ENCODE results near the gene GRN.
"Not testable (repeated sequence)": the region's sequence is repeated elsewhere in the genome, so short reads cannot be mapped to it uniquely, and the experiment has no call there.

The GRN gene

GRCh38 chr17:44322236-44322895 is 22.7 kb upstream of the GRN start:
- Histone ChIP-seq H3K4me1 (ENCODE audit: insufficient read depth, insufficient read length) (peaks cover 23% of the 10 kb centered on the region), H3K4me3 (ENCODE audit: insufficient read length, low read depth) (no peak overlapping the region), H3K9ac (ENCODE audit: insufficient read length, low read depth) (peak overlapping the region; percentile 53), H3K36me3 (ENCODE audit: insufficient read depth, insufficient read length, low read length) (peaks cover 50% of the 10 kb centered on the region), H3K9me3 (ENCODE audit: insufficient read depth, low read length) (no peaks in the 10 kb centered on the region), H3K27me3 (ENCODE audit: insufficient read depth, insufficient read length) (no peaks in the 10 kb centered on the region)
- DNase-seq (ENCODE audit: low read depth, low spot score) = no peak
- TF ChIP-seq SUZ12 (IDR thresholded peaks at IDR 0.05; ENCODE audit: extremely low read depth, insufficient read depth, insufficient read length) = no peak
- TF ChIP-seq ZNF274 (IDR thresholded peaks at IDR 0.05; ENCODE audit: low read depth, low read length) = no peak
- TF ChIP-seq YY1 (IDR thresholded peaks at IDR 0.05; ENCODE audit: insufficient read depth, insufficient read length) = no peak

GRCh38 chr17:44323359-44324091 is 21.6 kb upstream of the GRN start:
- Histone ChIP-seq H3K9me3 (ENCODE audit: insufficient read depth, low read length) (no peaks in the 10 kb centered on the region), H3K36me3 (ENCODE audit: insufficient read depth, insufficient read length, low read length) (peaks cover 45% of the 10 kb centered on the region), H3K4me3 (ENCODE audit: insufficient read length, low read depth) (peak overlapping the region; percentile 93), H3K27me3 (ENCODE audit: insufficient read depth, insufficient read length) (no peaks in the 10 kb centered on the region), H3K4me1 (ENCODE audit: insufficient read depth, insufficient read length) (peaks cover 20% of the 10 kb centered on the region), H3K9ac (ENCODE audit: insufficient read length, low read depth) (peak overlapping the region; percentile 94)
- no peak for DNase-seq (ENCODE audit: low read depth, low spot score)
- TF ChIP-seq SUZ12 (IDR thresholded peaks at IDR 0.05; ENCODE audit: extremely low read depth, insufficient read depth, insufficient read length) (no peak), YY1 (IDR thresholded peaks at IDR 0.05; ENCODE audit: insufficient read depth, insufficient read length) (no peak)

- H3K4me3 ChIP-seq (ENCODE audit: insufficient read length, low read depth) = peak overlapping the region; percentile 93
- peak overlapping the region; percentile 94 for H3K9ac ChIP-seq (ENCODE audit: insufficient read length, low read depth)
- no peak for TF ChIP-seq SUZ12 (IDR thresholded peaks at IDR 0.05; ENCODE audit: extremely low read depth, insufficient read depth, insufficient read length)
- TF ChIP-seq ZNF274 (IDR thresholded peaks at IDR 0.05; ENCODE audit: low read depth, low read length) = no peak
- TF ChIP-seq YY1 (IDR thresholded peaks at IDR 0.05; ENCODE audit: insufficient read depth, insufficient read length) = no peak
- DNase-seq (ENCODE audit: low read depth, low spot score) = no peak
- no peaks in the 10 kb centered on the region for H3K9me3 ChIP-seq (ENCODE audit: insufficient read depth, low read length)
- H3K27me3 ChIP-seq (ENCODE audit: insufficient read depth, insufficient read length) = no peaks in the 10 kb centered on the region
- H3K36me3 ChIP-seq (ENCODE audit: insufficient read depth, insufficient read length, low read length) = peaks cover 41% of the 10 kb centered on the region
- H3K4me1 ChIP-seq (ENCODE audit: insufficient read depth, insufficient read length) = peaks cover 20% of the 10 kb centered on the region
These were observed 21.0 kb upstream of the GRN start for GRCh38 chr17:44324092-44324570.

- TF ChIP-seq ZNF274 (IDR thresholded peaks at IDR 0.05; ENCODE audit: low read depth, low read length) (no peak), SUZ12 (IDR thresholded peaks at IDR 0.05; ENCODE audit: extremely low read depth, insufficient read depth, insufficient read length) (no peak), YY1 (IDR thresholded peaks at IDR 0.05; ENCODE audit: insufficient read depth, insufficient read length) (no peak)
- Histone ChIP-seq H3K36me3 (ENCODE audit: insufficient read depth, insufficient read length, low read length) (peaks cover 35% of the 10 kb centered on the region), H3K4me3 (ENCODE audit: insufficient read length, low read depth) (peak within 1 kb of the TSS; percentile 93), H3K9ac (ENCODE audit: insufficient read length, low read depth) (peak within 1 kb of the TSS; percentile 94), H3K9me3 (ENCODE audit: insufficient read depth, low read length) (no peaks in the 10 kb centered on the region), H3K27me3 (ENCODE audit: insufficient read depth, insufficient read length) (no peaks in the 10 kb centered on the region), H3K4me1 (ENCODE audit: insufficient read depth, insufficient read length) (peaks cover 19% of the 10 kb centered on the region)
- peak; percentile 77 for DNase-seq (ENCODE audit: low read depth, low spot score)
These were observed 20.4 kb upstream of the GRN start, which contains the start of gene SLC25A39 for GRCh38 chr17:44324571-44325275. Gene SLC25A39 (minus strand): TSS chr17:44324823. CDS start chr17:44323562, 1,261 bp downstream.

DNA sequence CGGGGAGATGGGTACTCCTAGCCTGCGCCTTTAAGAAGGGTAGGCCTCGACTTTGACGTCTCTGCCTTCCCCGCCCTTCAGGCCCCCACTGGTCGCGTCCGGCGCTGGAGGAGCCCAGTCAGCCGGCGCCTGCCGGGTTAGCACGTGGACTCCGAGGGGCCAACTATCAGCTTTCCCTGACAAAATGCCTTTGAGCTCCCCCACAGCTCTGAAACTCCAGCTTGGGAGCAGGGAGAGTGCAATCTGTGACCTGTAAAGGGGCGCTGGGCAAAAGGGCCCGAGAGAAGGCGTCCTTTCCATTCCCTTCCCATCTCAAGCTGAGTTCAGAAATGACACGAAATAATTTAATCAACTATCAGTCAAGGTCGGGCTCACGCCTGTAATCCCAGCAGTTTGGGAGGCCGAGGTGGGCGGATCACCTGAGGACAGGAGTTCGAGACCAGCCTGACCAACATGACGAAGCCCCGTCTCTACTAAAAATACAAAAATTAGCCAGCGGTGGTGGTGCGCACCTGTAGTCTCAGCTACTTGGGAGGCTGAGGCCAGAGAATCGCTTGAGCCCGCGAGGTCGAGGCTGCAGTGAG is 18.1 kb upstream of the GRN start:
- Histone ChIP-seq H3K9me3 (ENCODE audit: insufficient read depth, low read length) (no peaks in the 10 kb centered on the region), H3K4me3 (ENCODE audit: insufficient read length, low read depth) (no peak overlapping the region), H3K9ac (ENCODE audit: insufficient read length, low read depth) (no peak overlapping the region), H3K27me3 (ENCODE audit: insufficient read depth, insufficient read length) (no peaks in the 10 kb centered on the region), H3K36me3 (ENCODE audit: insufficient read depth, insufficient read length, low read length) (peaks cover 13% of the 10 kb centered on the region), H3K4me1 (ENCODE audit: insufficient read depth, insufficient read length) (peaks cover 6% of the 10 kb centered on the region)
- peak; percentile 89 for DNase-seq (ENCODE audit: low read depth, low spot score)
- TF ChIP-seq YY1 (IDR thresholded peaks at IDR 0.05; ENCODE audit: insufficient read depth, insufficient read length) (no peak), SUZ12 (IDR thresholded peaks at IDR 0.05; ENCODE audit: extremely low read depth, insufficient read depth, insufficient read length) (no peak), ZNF274 (IDR thresholded peaks at IDR 0.05; ENCODE audit: low read depth, low read length) (no peak)

- no peak overlapping the region for H3K4me3 ChIP-seq (ENCODE audit: insufficient read length, low read depth)
- H3K27me3 ChIP-seq (ENCODE audit: insufficient read depth, insufficient read length) = no peaks in the 10 kb centered on the region
- no peaks in the 10 kb centered on the region for H3K9me3 ChIP-seq (ENCODE audit: insufficient read depth, low read length)
- TF ChIP-seq ZNF274 (IDR thresholded peaks at IDR 0.05; ENCODE audit: low read depth, low read length) = no peak
- TF ChIP-seq SUZ12 (IDR thresholded peaks at IDR 0.05; ENCODE audit: extremely low read depth, insufficient read depth, insufficient read length) = no peak
- TF ChIP-seq YY1 (IDR thresholded peaks at IDR 0.05; ENCODE audit: insufficient read depth, insufficient read length) = no peak
- H3K4me1 ChIP-seq (ENCODE audit: insufficient read depth, insufficient read length) = peaks cover 6% of the 10 kb centered on the region
- peaks cover 6% of the 10 kb centered on the region for H3K36me3 ChIP-seq (ENCODE audit: insufficient read depth, insufficient read length, low read length)
- DNase-seq (ENCODE audit: low read depth, low spot score) = no peak
- no peak overlapping the region for H3K9ac ChIP-seq (ENCODE audit: insufficient read length, low read depth)
These were observed 17.2 kb upstream of the GRN start for GRCh38 chr17:44327715-44328449.

DNA sequence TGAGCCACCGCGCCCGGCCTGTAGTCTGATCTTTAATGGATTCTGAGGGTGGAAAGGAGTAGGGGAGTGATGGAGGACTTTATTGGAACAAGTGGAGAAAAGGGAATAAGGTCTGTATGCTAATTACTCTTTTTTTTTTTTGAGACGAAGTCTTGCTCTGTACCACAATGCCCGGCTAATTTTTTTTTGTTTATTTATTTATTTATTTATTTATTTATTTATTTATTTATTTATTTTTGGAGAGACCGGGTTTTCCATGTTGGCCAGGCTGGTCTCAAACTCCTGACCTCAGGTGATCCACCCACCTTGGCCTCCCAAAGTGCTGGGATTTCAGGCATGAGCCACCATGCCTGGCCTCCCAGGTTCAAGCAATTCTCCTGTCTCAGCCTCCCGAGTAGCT is 15.6 kb upstream of the GRN start:
- not testable (repeated sequence) for H3K4me3 ChIP-seq (ENCODE audit: insufficient read length, low read depth); H3K9ac ChIP-seq (ENCODE audit: insufficient read length, low read depth); H3K4me1 ChIP-seq (ENCODE audit: insufficient read depth, insufficient read length); DNase-seq (ENCODE audit: low read depth, low spot score); H3K36me3 ChIP-seq (ENCODE audit: insufficient read depth, insufficient read length, low read length); H3K9me3 ChIP-seq (ENCODE audit: insufficient read depth, low read length); H3K27me3 ChIP-seq (ENCODE audit: insufficient read depth, insufficient read length)

DNA sequence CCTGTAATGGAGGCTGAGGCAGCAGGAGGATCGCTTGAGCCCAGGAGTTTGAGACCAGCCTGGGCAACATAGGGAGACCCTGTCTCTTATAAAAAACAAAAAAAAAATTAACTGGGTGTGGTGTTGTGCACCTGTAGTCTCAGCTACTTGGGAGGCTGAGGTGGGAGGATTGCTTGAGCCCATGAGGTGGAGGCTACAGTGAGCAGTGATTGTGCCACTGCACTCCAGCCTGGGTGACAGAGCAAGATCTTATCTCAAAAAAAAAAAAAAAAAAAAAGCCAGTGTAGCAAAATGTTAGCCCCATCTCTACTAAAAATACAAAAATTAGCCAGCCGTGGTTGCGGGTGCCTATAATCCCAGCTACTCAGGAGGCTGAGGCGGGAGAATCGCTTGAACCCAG is 14.8 kb upstream of the GRN start:
- H3K9ac ChIP-seq (ENCODE audit: insufficient read length, low read depth); DNase-seq (ENCODE audit: low read depth, low spot score); H3K27me3 ChIP-seq (ENCODE audit: insufficient read depth, insufficient read length); H3K4me1 ChIP-seq (ENCODE audit: insufficient read depth, insufficient read length); H3K9me3 ChIP-seq (ENCODE audit: insufficient read depth, low read length); H3K36me3 ChIP-seq (ENCODE audit: insufficient read depth, insufficient read length, low read length); H3K4me3 ChIP-seq (ENCODE audit: insufficient read length, low read depth): not testable (repeated sequence)
